HFFc6 (cell line): ENCODE measurements around the gene EPB41L2. TPM values are rescaled to one million over a fixed set of nuclear protein-coding genes. Genes with fewer than 3 reads are reported as not detected.

Experiments used
- DNase-seq: peaks from one replicate; pipeline ENCODE4 v3.0.0-alpha.2; 2018
- H3K27ac Mint-ChIP-seq: 2 replicates; pipeline ENCODE4 v1.8.0; 2020; ENCODE audit warnings: mild to moderate bottlenecking, mixed read lengths
- H3K27me3 Mint-ChIP-seq: 2 replicates; pipeline ENCODE4 v1.8.0; 2021; ENCODE audit warnings: mild to moderate bottlenecking, moderate library complexity, mixed read lengths; ENCODE audit not compliant: insufficient read depth
- H3K36me3 Mint-ChIP-seq: 2 replicates; pipeline ENCODE4 v1.8.0; 2021; ENCODE audit warnings: low read depth, mixed read lengths
- H3K4me1 Mint-ChIP-seq: 2 replicates; pipeline ENCODE4 v1.8.0; 2020; ENCODE audit warnings: low read depth, mixed read lengths
- H3K4me3 Mint-ChIP-seq: 2 replicates; pipeline ENCODE4 v1.8.0; 2020; ENCODE audit warnings: mild to moderate bottlenecking, moderate library complexity, mixed read lengths
- H3K9me3 Mint-ChIP-seq: 2 replicates; pipeline ENCODE4 v1.8.0; 2020; ENCODE audit warnings: mild to moderate bottlenecking, mixed read lengths
- CTCF ChIP-seq: fragments of 200-600 bp; sonication (generic); IDR thresholded peaks from 2 replicates; pipeline ENCODE4 v1.5.0; 2021; ENCODE audit warnings: antibody characterized with exemption, mild to moderate bottlenecking
- total RNA-seq, 6 experiments: library from RNA; stranded (reverse); fragmentation: NEBNext Ultra II Directional; extraction: Animal tissue kit (Norgen Biotek cat#: 25700); gene quantifications; 2 replicates in 1 of 6; 3 replicates in 5 of 6; pipeline ENCODE4 v1.2.3, GENCODE V29; 2021

Gene EPB41L2
- total RNA-seq, 6 experiments from 2014 or later, result 39.3 to 73.8 (median 60.7) TPM

GRCh38 chr6:131067521-131067920 is 4.5 kb upstream of the EPB41L2 start:
- Mint-ChIP-seq H3K27ac (no peak overlapping the region), H3K4me1 (peaks cover 9% of the 10 kb centered on the region), H3K9me3 (no peaks in the 10 kb centered on the region), H3K27me3 (no peaks in the 10 kb centered on the region), H3K36me3 (no peaks in the 10 kb centered on the region), H3K4me3 (no peak overlapping the region)
- no peak for TF ChIP-seq CTCF
- DNase-seq, result no peak

- peaks cover 23% of the 10 kb centered on the region for H3K4me1 Mint-ChIP-seq
- H3K36me3 Mint-ChIP-seq, result no peaks in the 10 kb centered on the region
- no peak for DNase-seq
- H3K9me3 Mint-ChIP-seq, result no peaks in the 10 kb centered on the region
- H3K27me3 Mint-ChIP-seq, result no peaks in the 10 kb centered on the region; the same call in 1 of the 2 replicates
- no peak overlapping the region for H3K27ac Mint-ChIP-seq
- TF ChIP-seq CTCF, result no peak
- no peak overlapping the region for H3K4me3 Mint-ChIP-seq
These were observed 2.8 kb upstream of the EPB41L2 start for GRCh38 chr6:131065824-131066171.

GRCh38 chr6:131065112-131065823 is 2.2 kb upstream of the EPB41L2 start:
- H3K27ac Mint-ChIP-seq, result no peak overlapping the region
- H3K4me3 Mint-ChIP-seq, result no peak overlapping the region

GRCh38 chr6:131063764-131064272 is 773 bp upstream of the EPB41L2 start:
- Mint-ChIP-seq H3K27ac (peak overlapping the region; percentile 73), H3K4me1 (peaks cover 41% of the 10 kb centered on the region), H3K9me3 (no peaks in the 10 kb centered on the region), H3K4me3 (peak overlapping the region; percentile 79), H3K27me3 (no peaks in the 10 kb centered on the region; the same call in 1 of the 2 replicates), H3K36me3 (no peaks in the 10 kb centered on the region)
- DNase-seq, result no peak
- no peak for TF ChIP-seq CTCF

More at GRCh38 chr6:131065112-131065823, 2.2 kb upstream of the EPB41L2 start:
- TF ChIP-seq CTCF, result no peak
- H3K27me3 Mint-ChIP-seq, result no peaks in the 10 kb centered on the region; the same call in 1 of the 2 replicates
- H3K36me3 Mint-ChIP-seq, result no peaks in the 10 kb centered on the region
- DNase-seq, result no peak
- no peaks in the 10 kb centered on the region for H3K9me3 Mint-ChIP-seq
- peaks cover 28% of the 10 kb centered on the region for H3K4me1 Mint-ChIP-seq

- H3K36me3 Mint-ChIP-seq, result peaks cover 7% of the 10 kb centered on the region
- H3K4me3 Mint-ChIP-seq, result peak overlapping the region; percentile 93
- H3K9me3 Mint-ChIP-seq, result no peaks in the 10 kb centered on the region
- TF ChIP-seq CTCF, result no peak
- H3K4me1 Mint-ChIP-seq, result peaks cover 48% of the 10 kb centered on the region
- peak overlapping the region; percentile 82 for H3K27ac Mint-ChIP-seq
- no peaks in the 10 kb centered on the region; the same call in 1 of the 2 replicates for H3K27me3 Mint-ChIP-seq
- no peak for DNase-seq
These were observed 611 bp downstream of the EPB41L2 start for GRCh38 chr6:131062241-131063027.
